Endodermal cell (in vitro differentiated cells): Measurements from ENCODE around the gene FYN. TPM values are rescaled to one million over a fixed set of nuclear protein-coding genes. Genes with fewer than 3 reads are reported as not detected.

Source experiments
- DNase-seq: peaks from one replicate; pipeline ENCODE4 v3.0.0-alpha.2; 2017
- H3K27ac ChIP-seq: 2 replicates; pipeline ENCODE4 v1.5.1; 2013; ENCODE audit warnings: mild to moderate bottlenecking, low read depth, low read length, moderate library complexity
- H3K27me3 ChIP-seq: 2 replicates; pipeline ENCODE4 v1.6.1; 2013; ENCODE audit warnings: mild to moderate bottlenecking, low read length, moderate library complexity; ENCODE audit not compliant: insufficient read depth, control insufficient read depth, poor library complexity, severe bottlenecking
- H3K36me3 ChIP-seq: 2 replicates; pipeline ENCODE4 v1.7.0; 2013; ENCODE audit warnings: mild to moderate bottlenecking, low read length, moderate library complexity; ENCODE audit not compliant: control insufficient read depth, insufficient read depth
- H3K4me1 ChIP-seq: one replicate; pipeline ENCODE4 v1.7.0; 2013; ENCODE audit warnings: low read length; ENCODE audit not compliant: control insufficient read depth, insufficient read depth
- H3K4me3 ChIP-seq: 2 replicates; pipeline ENCODE4 v1.5.1; 2013; ENCODE audit warnings: mild to moderate bottlenecking, low read length, moderate library complexity
- H3K9ac ChIP-seq: 2 replicates; pipeline ENCODE4 v1.6.1; 2013; ENCODE audit warnings: mild to moderate bottlenecking, low read length, moderate library complexity; ENCODE audit not compliant: poor library complexity, severe bottlenecking; ENCODE audit errors: extremely low read depth
- H3K9me3 ChIP-seq: 2 replicates; pipeline ENCODE4 v1.6.1; 2013; ENCODE audit warnings: mild to moderate bottlenecking, low read length, moderate library complexity; ENCODE audit not compliant: control insufficient read depth
- H3K27ac Mint-ChIP-seq: 2 replicates; pipeline ENCODE4 v1.8.0; 2020; ENCODE audit warnings: mixed read lengths
- H3K27me3 Mint-ChIP-seq: 2 replicates; pipeline ENCODE4 v1.8.0; 2021; ENCODE audit warnings: mild to moderate bottlenecking, mixed read lengths; ENCODE audit not compliant: insufficient read depth
- H3K36me3 Mint-ChIP-seq: 2 replicates; pipeline ENCODE4 v1.8.0; 2020; ENCODE audit warnings: low read depth, mixed read lengths
- H3K4me1 Mint-ChIP-seq: 2 replicates; pipeline ENCODE4 v1.8.0; 2020; ENCODE audit warnings: mixed read lengths
- H3K4me3 Mint-ChIP-seq: 2 replicates; pipeline ENCODE4 v1.8.0; 2020; ENCODE audit warnings: mild to moderate bottlenecking, moderate library complexity, mixed read lengths
- H3K9me3 Mint-ChIP-seq: 2 replicates; pipeline ENCODE4 v1.8.0; 2020; ENCODE audit warnings: mild to moderate bottlenecking, mixed read lengths
- CTCF ChIP-seq: fragments of 200-600 bp; sonication (generic); conservative IDR thresholded peaks from 2 replicates; pipeline ENCODE4 v1.5.0; 2021; ENCODE audit warnings: antibody characterized with exemption, mild to moderate bottlenecking
- WGBS, 2 experiments: methylation state at CpG; one replicate each; pipeline versions ENCODE4 v1.1.5 to v1.1.7; 2013; ENCODE audit warnings: missing lambda C conversion rate in 2 of 2, mixed read lengths in 1 of 2; ENCODE audit not compliant: insufficient coverage in 1 of 2, insufficient read length in 1 of 2; 5-methylcytosine and 5-hydroxymethylcytosine counted together
- total RNA-seq, 2 donors: library from RNA; stranded (reverse); fragmentation: NEBNext Ultra II Directional in 1 of 2; extraction: Animal tissue kit (Norgen Biotek cat#: 25700) in 1 of 2; gene quantifications; 2 replicates in 1 of 2; 3 replicates in 1 of 2; pipeline ENCODE4 v1.2.1, GENCODE V29; 2021

The FYN gene
- total RNA-seq, 2 donors from 2014 or later, result 70.0 to 96.4 TPM

GRCh38 chr6:111761212-111761611, 112.0 kb downstream of the FYN start:
- Mint-ChIP-seq H3K4me1 (peaks cover 56% of the 10 kb centered on the region), H3K27me3 (peaks cover 7% of the 10 kb centered on the region), H3K9me3 (no peaks in the 10 kb centered on the region), H3K27ac (no peak overlapping the region), H3K4me3 (no peak overlapping the region), H3K36me3 (peaks cover 4% of the 10 kb centered on the region)
- Histone ChIP-seq H3K36me3 (no peaks in the 10 kb centered on the region), H3K4me3 (no peak overlapping the region), H3K27ac (no peak overlapping the region), H3K4me1 (peaks cover 10% of the 10 kb centered on the region), H3K9me3 (no peaks in the 10 kb centered on the region), H3K27me3 (no peaks in the 10 kb centered on the region), H3K9ac (no peak overlapping the region)
- no peak for TF ChIP-seq CTCF
- no peak for DNase-seq
- 94 to 100% methylated on average over 2 of the region's 2 CpGs for WGBS, 2 experiments

- no peak for DNase-seq
- no peaks in the 10 kb centered on the region for H3K27me3 Mint-ChIP-seq
- peak overlapping the region; percentile 15 for H3K27ac Mint-ChIP-seq
- Histone ChIP-seq H3K27me3 (no peaks in the 10 kb centered on the region), H3K9me3 (no peaks in the 10 kb centered on the region), H3K27ac (peak overlapping the region; percentile 39), H3K4me3 (no peak overlapping the region), H3K9ac (no peak overlapping the region), H3K36me3 (no peaks in the 10 kb centered on the region), H3K4me1 (peaks cover 9% of the 10 kb centered on the region)
- H3K4me1 Mint-ChIP-seq, result peaks cover 49% of the 10 kb centered on the region
- WGBS, 2 experiments, result 87% methylated on average over 15 to 18 of the region's 18 CpGs
- H3K36me3 Mint-ChIP-seq, result peaks cover 4% of the 10 kb centered on the region
- no peaks in the 10 kb centered on the region for H3K9me3 Mint-ChIP-seq
- no peak overlapping the region for H3K4me3 Mint-ChIP-seq
- TF ChIP-seq CTCF, result no peak
These were observed 113.1 kb downstream of the FYN start for GRCh38 chr6:111759836-111760785.

GRCh38 chr6:111759331-111759835, 113.9 kb downstream of the FYN start:
- peaks cover 4% of the 10 kb centered on the region for H3K36me3 Mint-ChIP-seq
- H3K4me3 ChIP-seq, result no peak overlapping the region
- DNase-seq, result no peak
- peaks cover 42% of the 10 kb centered on the region for H3K4me1 Mint-ChIP-seq
- no peak overlapping the region for H3K4me3 Mint-ChIP-seq
- no peak for TF ChIP-seq CTCF
- no peaks in the 10 kb centered on the region for H3K36me3 ChIP-seq
- H3K9me3 Mint-ChIP-seq, result no peaks in the 10 kb centered on the region
- no peak overlapping the region for H3K27ac Mint-ChIP-seq
- no peaks in the 10 kb centered on the region for H3K9me3 ChIP-seq
- H3K27me3 ChIP-seq, result no peaks in the 10 kb centered on the region
- peak overlapping the region; percentile 25 for H3K27ac ChIP-seq
- H3K9ac ChIP-seq, result no peak overlapping the region
- peaks cover 3% of the 10 kb centered on the region for H3K4me1 ChIP-seq
- H3K27me3 Mint-ChIP-seq, result no peaks in the 10 kb centered on the region
- WGBS, 2 experiments, result 88 to 90% methylated on average over 10 of the region's 10 CpGs
